ENCODE data around the gene TXNDC8. TPM values are rescaled to one million over a fixed set of nuclear protein-coding genes. Genes with fewer than 3 reads are reported as not detected.

Gene TXNDC8
- total and polyA plus RNA-seq, 3 experiments from 2014 or later: not detected

- peaks cover 0 to 5% (median 4%) of the 10 kb centered on the region in 3 donors for H3K4me1 Mint-ChIP-seq
- peaks cover 0 to 8% (median 2%) of the 10 kb centered on the region in 5 donors for H3K9me3 Mint-ChIP-seq
- H3K27me3 ChIP-seq (ENCODE audit: insufficient read depth, low read length, poor library complexity, severe bottlenecking): no peaks in the 10 kb centered on the region
- POLR2A ChIA-PET: no interaction called here
- H3K36me3 ChIP-seq (ENCODE audit: insufficient read depth, low read length): no peaks in the 10 kb centered on the region
- no peak for DNase-seq
- peaks cover 2 to 25% of the 10 kb centered on the region in 2 donors for H3K27me3 Mint-ChIP-seq
- no peaks in the 10 kb centered on the region for H3K36me3 Mint-ChIP-seq
- CTCF ChIA-PET: no interaction called here
- H3K27ac ChIP-seq (ENCODE audit: low read depth, low read length): no peak overlapping the region
- no peaks in the 10 kb centered on the region for H3K9me3 ChIP-seq (ENCODE audit: low read length)
- no peaks in the 10 kb centered on the region for H3K4me1 ChIP-seq (ENCODE audit: insufficient read depth, low read length)
- H3K27ac Mint-ChIP-seq: peak overlapping the region in 1 of 8 donors; percentile 25
- H3K4me3 Mint-ChIP-seq: no peak overlapping the region
- H3K4me3 ChIP-seq (ENCODE audit: low read length): no peak overlapping the region
Observed at GRCh38 chr9:110308633-110309038, 29.0 kb downstream of the TXNDC8 start.

GRCh38 chr9:110307191-110307590, 30.5 kb downstream of the TXNDC8 start:
- Histone ChIP-seq H3K27me3 (ENCODE audit: insufficient read depth, low read length, poor library complexity, severe bottlenecking) (no peaks in the 10 kb centered on the region), H3K36me3 (ENCODE audit: insufficient read depth, low read length) (no peaks in the 10 kb centered on the region), H3K27ac (ENCODE audit: low read depth, low read length) (no peak overlapping the region), H3K9me3 (ENCODE audit: low read length) (no peaks in the 10 kb centered on the region), H3K4me1 (ENCODE audit: insufficient read depth, low read length) (no peaks in the 10 kb centered on the region), H3K4me3 (ENCODE audit: low read length) (no peak overlapping the region)
- H3K4me3 Mint-ChIP-seq: no peak overlapping the region
- POLR2A ChIA-PET: no interaction called here
- H3K9me3 Mint-ChIP-seq: peaks cover 0 to 3% (median 0%) of the 10 kb centered on the region in 5 donors
- H3K27me3 Mint-ChIP-seq: peaks cover 7 to 33% of the 10 kb centered on the region in 2 donors
- DNase-seq: no peak
- H3K27ac Mint-ChIP-seq: no peak overlapping the region
- H3K36me3 Mint-ChIP-seq: no peaks in the 10 kb centered on the region
- CTCF ChIA-PET: no interaction called here
- H3K4me1 Mint-ChIP-seq: peaks cover 0 to 5% (median 4%) of the 10 kb centered on the region in 3 donors

DNA sequence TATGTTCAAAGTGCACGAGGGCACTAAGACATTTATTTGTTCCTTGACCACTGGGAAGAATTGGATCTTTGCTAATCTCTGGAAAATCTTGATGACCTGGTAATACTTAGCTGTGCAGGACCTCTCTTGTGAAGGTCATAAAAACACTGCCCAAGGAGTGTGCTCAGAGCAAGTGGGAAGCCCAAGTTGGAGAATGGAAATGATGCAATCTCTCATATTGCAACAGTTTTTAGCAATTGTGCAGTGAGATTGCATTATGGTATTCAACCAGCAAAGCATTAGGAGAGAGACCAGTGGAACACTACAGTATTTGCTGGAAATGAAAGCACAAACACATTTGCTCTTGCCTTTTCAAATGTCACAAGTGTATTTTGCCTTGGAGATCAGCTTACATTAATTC, 34.5 kb downstream of the TXNDC8 start:
- ChIA-PET POLR2A (no interaction called here), CTCF (no interaction called here)
- Histone ChIP-seq H3K27ac (ENCODE audit: low read depth, low read length) (no peak overlapping the region), H3K36me3 (ENCODE audit: insufficient read depth, low read length) (no peaks in the 10 kb centered on the region), H3K4me3 (ENCODE audit: low read length) (no peak overlapping the region), H3K27me3 (ENCODE audit: insufficient read depth, low read length, poor library complexity, severe bottlenecking) (no peaks in the 10 kb centered on the region), H3K9me3 (ENCODE audit: low read length) (no peaks in the 10 kb centered on the region), H3K4me1 (ENCODE audit: insufficient read depth, low read length) (no peaks in the 10 kb centered on the region)
- no peak overlapping the region for H3K27ac Mint-ChIP-seq
- no peaks in the 10 kb centered on the region for H3K36me3 Mint-ChIP-seq
- H3K4me3 Mint-ChIP-seq: no peak overlapping the region
- no peaks in the 10 kb centered on the region for H3K4me1 Mint-ChIP-seq
- no peaks in the 10 kb centered on the region for H3K9me3 Mint-ChIP-seq
- DNase-seq: no peak
- H3K27me3 Mint-ChIP-seq: peaks cover 11 to 41% of the 10 kb centered on the region in 2 donors

DNA sequence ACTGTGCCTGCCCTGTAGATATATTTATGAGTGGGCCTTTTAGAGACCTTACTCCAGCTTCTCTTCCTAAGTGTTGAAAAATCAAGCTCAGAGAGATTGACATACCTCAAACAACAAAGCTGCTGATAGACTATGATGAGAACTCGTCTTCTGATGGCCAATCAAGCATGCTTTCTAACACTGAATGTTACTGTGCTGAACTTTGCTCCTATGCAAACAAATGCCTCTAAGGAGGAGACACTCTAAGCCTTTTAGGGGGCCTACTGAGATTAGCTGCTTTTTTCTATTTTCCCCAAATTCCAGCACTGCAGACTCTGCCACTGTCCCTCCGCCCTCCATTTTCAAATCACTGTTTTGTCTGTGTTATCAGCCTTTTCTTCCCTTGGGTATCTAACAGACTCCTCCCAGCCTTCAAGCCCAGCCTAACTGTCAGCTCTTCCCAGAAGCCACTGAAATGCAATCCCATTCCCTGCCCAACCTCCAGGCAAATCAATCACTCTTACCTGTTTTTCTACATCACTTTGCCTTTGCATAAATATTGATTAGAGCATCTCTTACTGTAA, 39.5 kb downstream of the TXNDC8 start:
- no peaks in the 10 kb centered on the region for H3K36me3 Mint-ChIP-seq
- no peak overlapping the region for H3K27ac ChIP-seq (ENCODE audit: low read depth, low read length)
- H3K36me3 ChIP-seq (ENCODE audit: insufficient read depth, low read length): no peaks in the 10 kb centered on the region
- no peak overlapping the region for H3K27ac Mint-ChIP-seq
- H3K4me1 ChIP-seq (ENCODE audit: insufficient read depth, low read length): no peaks in the 10 kb centered on the region
- H3K9me3 ChIP-seq (ENCODE audit: low read length): no peaks in the 10 kb centered on the region
- ChIA-PET CTCF (interaction anchor here (1.5 kb wide), 1 partner anchor 13 kb away, joined by 3 read pairs; no protein-coding TSS in a partner anchor), POLR2A (no interaction called here)
- no peaks in the 10 kb centered on the region for H3K9me3 Mint-ChIP-seq
- no peaks in the 10 kb centered on the region for H3K27me3 ChIP-seq (ENCODE audit: insufficient read depth, low read length, poor library complexity, severe bottlenecking)
- DNase-seq: no peak
- no peak overlapping the region for H3K4me3 ChIP-seq (ENCODE audit: low read length)
- peaks cover 9 to 29% of the 10 kb centered on the region in 2 donors for H3K27me3 Mint-ChIP-seq
- H3K4me1 Mint-ChIP-seq: no peaks in the 10 kb centered on the region
- no peak overlapping the region for H3K4me3 Mint-ChIP-seq

- H3K4me1 Mint-ChIP-seq: no peaks in the 10 kb centered on the region
- DNase-seq: no peak
- H3K36me3 ChIP-seq (ENCODE audit: insufficient read depth, low read length): no peaks in the 10 kb centered on the region
- no peaks in the 10 kb centered on the region for H3K9me3 Mint-ChIP-seq
- H3K4me3 ChIP-seq (ENCODE audit: low read length): no peak overlapping the region
- no peak overlapping the region for H3K27ac Mint-ChIP-seq
- no peaks in the 10 kb centered on the region for H3K36me3 Mint-ChIP-seq
- CTCF ChIA-PET: no interaction called here
- no peak overlapping the region for H3K4me3 Mint-ChIP-seq
- no peaks in the 10 kb centered on the region for H3K27me3 ChIP-seq (ENCODE audit: insufficient read depth, low read length, poor library complexity, severe bottlenecking)
- no peak overlapping the region for H3K27ac ChIP-seq (ENCODE audit: low read depth, low read length)
- H3K27me3 Mint-ChIP-seq: peaks cover 0 to 7% of the 10 kb centered on the region in 2 donors
- H3K4me1 ChIP-seq (ENCODE audit: insufficient read depth, low read length): no peaks in the 10 kb centered on the region
- POLR2A ChIA-PET: no interaction called here
- H3K9me3 ChIP-seq (ENCODE audit: low read length): no peaks in the 10 kb centered on the region
Observed at GRCh38 chr9:110293248-110293647, 44.4 kb downstream of the TXNDC8 start.

DNA sequence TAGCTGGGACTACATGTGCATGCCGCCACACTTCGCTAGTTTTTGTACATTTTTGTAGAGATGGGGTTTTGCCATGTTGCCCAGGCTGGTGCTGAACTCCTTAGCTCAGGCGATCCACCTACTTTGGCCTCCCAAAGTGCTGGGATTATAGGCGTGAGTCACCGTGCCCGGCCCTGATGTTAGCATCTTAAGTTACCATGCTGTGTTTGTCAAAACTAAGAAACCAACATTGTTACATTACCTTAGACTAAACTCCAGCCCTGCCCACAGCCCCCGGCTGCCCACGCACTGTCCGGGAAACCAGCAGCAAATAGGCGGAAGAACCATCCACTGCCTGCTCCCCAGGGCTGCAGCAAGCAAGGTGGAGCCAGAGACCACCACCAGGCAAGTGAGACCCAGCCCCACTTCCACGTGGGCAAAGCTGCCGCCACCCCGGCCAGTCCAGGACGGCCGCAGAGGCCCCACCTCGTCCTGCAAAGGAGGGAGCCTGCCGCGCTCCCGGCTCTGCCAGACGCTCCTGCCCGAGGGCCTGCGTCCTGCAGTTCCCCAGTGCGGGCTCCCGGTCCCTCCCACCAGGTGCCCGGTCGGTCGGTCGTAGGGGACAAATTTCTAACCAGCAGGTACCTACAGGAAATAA, 45.6 kb downstream of the TXNDC8 start:
- no peak overlapping the region for H3K27ac Mint-ChIP-seq
- H3K4me1 Mint-ChIP-seq: no peaks in the 10 kb centered on the region
- no peak overlapping the region for H3K4me3 ChIP-seq (ENCODE audit: low read length)
- H3K36me3 Mint-ChIP-seq: no peaks in the 10 kb centered on the region
- ChIA-PET CTCF (no interaction called here), POLR2A (no interaction called here)
- no peak overlapping the region for H3K4me3 Mint-ChIP-seq
- no peak for DNase-seq
- H3K9me3 ChIP-seq (ENCODE audit: low read length): no peaks in the 10 kb centered on the region
- H3K27me3 Mint-ChIP-seq: peaks cover 0 to 7% of the 10 kb centered on the region in 2 donors
- H3K36me3 ChIP-seq (ENCODE audit: insufficient read depth, low read length): no peaks in the 10 kb centered on the region
- no peaks in the 10 kb centered on the region for H3K9me3 Mint-ChIP-seq
- H3K27ac ChIP-seq (ENCODE audit: low read depth, low read length): no peak overlapping the region
- H3K27me3 ChIP-seq (ENCODE audit: insufficient read depth, low read length, poor library complexity, severe bottlenecking): no peaks in the 10 kb centered on the region
- H3K4me1 ChIP-seq (ENCODE audit: insufficient read depth, low read length): no peaks in the 10 kb centered on the region

GRCh38 chr9:110290001-110290400, 47.7 kb downstream of the TXNDC8 start:
- Mint-ChIP-seq H3K4me1 (no peaks in the 10 kb centered on the region), H3K9me3 (no peaks in the 10 kb centered on the region), H3K4me3 (no peak overlapping the region), H3K36me3 (no peaks in the 10 kb centered on the region), H3K27ac (no peak overlapping the region), H3K27me3 (peaks cover 2 to 10% of the 10 kb centered on the region in 2 donors)
- ChIA-PET POLR2A (no interaction called here), CTCF (no interaction called here)
- no peaks in the 10 kb centered on the region for H3K36me3 ChIP-seq (ENCODE audit: insufficient read depth, low read length)
- DNase-seq: no peak
- no peak overlapping the region for H3K4me3 ChIP-seq (ENCODE audit: low read length)
- no peaks in the 10 kb centered on the region for H3K4me1 ChIP-seq (ENCODE audit: insufficient read depth, low read length)
- H3K27me3 ChIP-seq (ENCODE audit: insufficient read depth, low read length, poor library complexity, severe bottlenecking): no peaks in the 10 kb centered on the region
- H3K27ac ChIP-seq (ENCODE audit: low read depth, low read length): no peak overlapping the region
- no peaks in the 10 kb centered on the region for H3K9me3 ChIP-seq (ENCODE audit: low read length)

DNA sequence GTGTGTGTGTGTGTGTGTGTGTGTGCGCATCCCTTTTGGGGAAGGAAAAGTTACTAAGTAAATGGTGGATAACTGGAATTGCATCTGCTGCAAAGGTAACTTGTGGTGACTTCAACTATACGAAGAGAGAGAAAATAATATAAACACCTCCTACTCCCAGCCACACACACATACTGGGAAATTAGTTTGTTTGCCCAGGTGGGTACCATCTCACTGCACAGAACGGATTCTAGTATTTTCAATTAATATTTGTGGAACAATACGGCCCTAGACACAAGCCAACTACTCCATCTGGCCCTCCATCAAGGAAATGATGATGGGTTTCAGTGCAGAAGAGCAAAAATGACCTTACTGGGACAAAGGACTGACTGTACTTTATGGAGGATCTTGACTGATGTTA, 49.2 kb downstream of the TXNDC8 start:
- H3K9me3 ChIP-seq (ENCODE audit: low read length): no peaks in the 10 kb centered on the region
- DNase-seq: no peak
- Mint-ChIP-seq H3K36me3 (no peaks in the 10 kb centered on the region), H3K4me1 (no peaks in the 10 kb centered on the region), H3K9me3 (peaks cover 0 to 1% (median 0%) of the 10 kb centered on the region in 5 donors), H3K27ac (peak overlapping the region in 1 of 8 donors; percentile 16), H3K27me3 (peaks cover 2 to 10% of the 10 kb centered on the region in 2 donors), H3K4me3 (no peak overlapping the region)
- no peaks in the 10 kb centered on the region for H3K36me3 ChIP-seq (ENCODE audit: insufficient read depth, low read length)
- H3K27ac ChIP-seq (ENCODE audit: low read depth, low read length): no peak overlapping the region
- H3K4me1 ChIP-seq (ENCODE audit: insufficient read depth, low read length): no peaks in the 10 kb centered on the region
- ChIA-PET POLR2A (no interaction called here), CTCF (no interaction called here)
- no peaks in the 10 kb centered on the region for H3K27me3 ChIP-seq (ENCODE audit: insufficient read depth, low read length, poor library complexity, severe bottlenecking)
- H3K4me3 ChIP-seq (ENCODE audit: low read length): no peak overlapping the region
